Measurements from ENCODE around the gene ABITRAM. TPM values are rescaled to one million over a fixed set of nuclear protein-coding genes. Genes with fewer than 3 reads are reported as not detected.
"Not testable (repeated sequence)": the region's sequence is repeated elsewhere in the genome, so short reads cannot be mapped to it uniquely, and the experiment has no call there.

ABITRAM gene
- total RNA-seq, 8 experiments from 2014 or later, result 9.8 to 23.4 (median 15.4) TPM

DNA sequence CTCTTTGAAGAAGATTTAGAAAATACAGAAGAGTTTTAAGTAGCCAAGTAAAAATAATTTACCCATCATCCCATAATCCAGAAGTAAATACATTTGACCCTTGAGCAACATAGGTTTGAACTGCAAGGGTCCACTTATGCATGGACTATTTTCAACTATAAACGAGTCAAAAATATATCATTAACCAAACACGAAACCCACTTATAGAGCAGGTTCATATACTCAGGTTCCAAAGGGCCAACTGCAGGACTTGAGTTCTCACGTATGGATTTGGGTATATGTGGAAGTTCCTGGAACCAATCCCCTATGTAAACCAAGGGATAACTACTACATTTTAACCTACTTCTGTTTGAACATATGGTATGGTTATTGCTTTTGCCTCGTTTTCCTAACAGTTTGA, 5.8 kb downstream of the ABITRAM start:
- ATAC-seq (replicated peaks in 6 of 8), result no peak
- Histone ChIP-seq H3K4me1 (replicated peaks in 1 of 2) (peaks cover 5 to 11% of the 10 kb centered on the region in 2 donors), H3K4me3 (no peak overlapping the region), H3K27ac (no peak overlapping the region)
- WGBS, 10 experiments, result 43 to 100% (median 90%) methylated on average over 1 to 4 of the region's 4 CpGs; no CpG with 5 or more reads in 2 of the 10 experiments
- in situ Hi-C loops (cut with MboI; ENCODE audit: low pct_unique_long_range_greater_than_20kb in 2 of 9, low sequenced_read_pairs in 9 of 9, unreplicated experiment in 9 of 9), result no loop called here

DNA sequence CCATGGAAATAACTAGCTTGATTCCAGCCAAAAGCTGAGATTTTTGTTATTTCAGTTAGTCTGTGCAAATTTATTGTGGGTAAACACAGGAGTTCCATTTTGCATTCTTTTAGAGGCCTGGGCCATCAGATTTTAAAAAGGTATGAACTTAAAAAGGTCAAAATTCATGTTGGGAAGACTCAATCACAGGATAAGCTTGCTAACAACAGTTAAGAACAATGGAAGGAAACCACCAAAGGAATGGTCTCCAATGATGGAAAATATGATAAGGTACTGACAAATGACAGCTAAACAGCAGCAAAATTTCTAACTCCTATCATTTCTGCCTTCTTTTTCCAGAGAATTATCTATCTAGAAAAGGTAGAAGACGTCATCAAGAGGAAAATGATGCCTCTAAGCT, 16.0 kb downstream of the ABITRAM start:
- H3K4me1 ChIP-seq (replicated peaks in 1 of 2), result no peaks in the 10 kb centered on the region
- no peak overlapping the region for H3K27ac ChIP-seq
- WGBS, 10 experiments, result 86 to 100% (median 100%) methylated on average over 1 of the region's 1 CpG; no CpG with 5 or more reads in 2 of the 10 experiments
- no peak for ATAC-seq (replicated peaks in 6 of 8)
- in situ Hi-C loops (cut with MboI; ENCODE audit: low pct_unique_long_range_greater_than_20kb in 2 of 9, low sequenced_read_pairs in 9 of 9, unreplicated experiment in 9 of 9), result no loop called here
- H3K4me3 ChIP-seq, result no peak overlapping the region

DNA sequence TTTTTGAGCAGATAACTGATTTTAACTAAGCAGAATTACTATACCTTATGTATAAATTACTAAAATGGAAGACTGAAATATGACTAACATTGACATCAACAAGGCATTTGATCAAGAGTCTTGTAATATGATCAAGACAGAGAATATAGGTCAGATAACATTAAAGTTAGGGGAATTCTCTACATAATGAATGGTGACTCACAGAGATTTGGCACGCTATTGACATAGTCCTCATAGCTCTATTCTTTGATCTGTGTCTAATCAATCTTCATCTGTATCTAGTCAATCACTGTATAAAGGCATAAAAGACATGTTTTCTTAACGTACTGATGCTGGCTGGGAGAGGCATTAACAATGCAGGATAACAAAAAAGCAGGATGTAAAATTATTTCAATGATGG, 17.4 kb downstream of the ABITRAM start:
- in situ Hi-C loops (cut with MboI; ENCODE audit: low pct_unique_long_range_greater_than_20kb in 2 of 9, low sequenced_read_pairs in 9 of 9, unreplicated experiment in 9 of 9), result no loop called here
- WGBS, 10 experiments, result 0 to 100% (median 83%) methylated on average over 1 to 2 of the region's 2 CpGs
- ATAC-seq (replicated peaks in 6 of 8), result no peak
- Histone ChIP-seq H3K4me3 (no peak overlapping the region), H3K4me1 (replicated peaks in 1 of 2) (no peaks in the 10 kb centered on the region), H3K27ac (no peak overlapping the region)

DNA sequence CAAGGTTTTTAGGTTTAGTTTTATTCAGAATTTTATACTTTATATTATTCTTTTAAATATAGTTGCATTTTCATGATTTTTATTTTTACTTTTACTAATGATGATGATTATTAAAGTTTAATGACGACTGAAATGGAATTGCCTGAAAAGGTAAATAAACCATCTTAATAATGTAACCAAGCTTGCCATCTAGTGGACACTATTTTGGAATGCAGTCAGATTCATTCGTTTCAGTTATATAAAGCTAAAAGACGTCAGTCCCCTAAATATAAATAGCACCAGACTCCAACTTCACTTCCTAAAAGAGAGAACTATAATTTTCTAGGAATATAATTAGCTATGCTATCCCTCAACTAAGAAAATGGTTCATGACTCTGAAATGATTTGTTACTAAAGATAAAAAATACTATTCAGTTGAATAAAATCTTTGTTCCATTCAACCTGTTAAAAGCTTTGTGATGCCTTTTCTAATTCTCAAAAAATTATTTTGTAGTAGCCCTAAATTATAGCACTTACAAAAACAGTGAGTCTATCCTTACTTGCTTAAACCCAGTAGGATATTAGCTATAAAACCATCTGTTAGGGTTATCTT, 19.9 kb downstream of the ABITRAM start:
- no peak overlapping the region for H3K4me3 ChIP-seq
- H3K4me1 ChIP-seq (replicated peaks in 1 of 2), result no peaks in the 10 kb centered on the region
- WGBS, 10 experiments, result 0 to 53% (median 20%) methylated on average over 2 to 3 of the region's 3 CpGs
- no peak overlapping the region for H3K27ac ChIP-seq
- in situ Hi-C loops (cut with MboI; ENCODE audit: low pct_unique_long_range_greater_than_20kb in 2 of 9, low sequenced_read_pairs in 9 of 9, unreplicated experiment in 9 of 9), result no loop called here
- ATAC-seq (replicated peaks in 6 of 8), result peak in 2 of 8 experiments; percentile 18 to 35

DNA sequence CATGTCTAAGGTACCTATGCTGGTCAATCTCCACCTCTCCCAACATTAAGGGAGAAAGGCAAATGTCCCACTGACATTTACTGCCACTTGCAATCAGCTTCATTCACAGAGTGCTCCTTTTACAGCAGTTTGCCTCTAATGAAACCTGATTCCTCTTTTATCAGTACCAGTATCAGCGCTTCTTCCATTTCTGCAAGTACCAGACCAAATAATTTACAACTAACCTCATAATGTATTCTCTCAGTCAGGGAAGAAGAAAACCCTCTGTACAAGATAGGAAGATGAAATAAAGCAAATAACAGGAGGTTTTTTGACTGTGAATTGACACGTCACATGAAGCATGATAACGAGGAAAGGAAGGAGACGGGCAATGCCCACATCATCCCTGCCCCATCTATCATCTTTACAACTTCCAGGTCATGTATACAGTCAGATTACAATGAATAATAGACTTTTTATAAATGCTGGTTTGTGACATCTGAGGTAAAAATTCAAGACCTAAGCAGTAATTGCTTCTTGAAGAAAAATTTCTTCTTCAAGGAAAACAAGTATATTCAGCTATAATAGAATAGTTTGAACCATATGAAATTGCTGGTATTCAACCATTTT, 21.9 kb downstream of the ABITRAM start:
- Histone ChIP-seq H3K4me3 (no peak overlapping the region), H3K27ac (no peak overlapping the region), H3K4me1 (replicated peaks in 1 of 2) (no peaks in the 10 kb centered on the region)
- 44 to 100% (median 85%) methylated on average over 1 to 4 of the region's 4 CpGs; no CpG with 5 or more reads in 2 of the 10 experiments for WGBS, 10 experiments
- ATAC-seq (replicated peaks in 6 of 8), result peak in 3 of 8 experiments; percentile 37 to 50 (median 41)
- in situ Hi-C loops (cut with MboI; ENCODE audit: low pct_unique_long_range_greater_than_20kb in 2 of 9, low sequenced_read_pairs in 9 of 9, unreplicated experiment in 9 of 9), result no loop called here

DNA sequence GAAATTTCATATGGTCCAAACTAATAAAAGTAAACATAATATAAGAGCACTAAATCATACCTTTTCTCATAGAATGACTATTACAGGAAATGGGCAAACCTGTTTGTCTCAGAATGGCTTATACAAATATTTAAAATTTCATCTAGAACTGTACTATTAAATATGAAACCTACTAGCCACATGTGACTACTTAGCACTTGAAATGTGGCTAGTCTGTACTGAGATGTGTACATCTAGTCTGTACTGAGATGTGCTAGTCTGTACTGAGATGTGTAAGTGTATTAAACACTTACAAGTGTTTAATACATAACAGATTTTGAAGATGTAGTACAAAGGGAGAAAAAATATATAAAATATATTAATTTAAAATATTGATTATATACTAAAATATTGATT, 22.4 kb downstream of the ABITRAM start:
- in situ Hi-C loops (cut with MboI; ENCODE audit: low pct_unique_long_range_greater_than_20kb in 2 of 9, low sequenced_read_pairs in 9 of 9, unreplicated experiment in 9 of 9), result no loop called here
- no peak for ATAC-seq (replicated peaks in 6 of 8)

DNA sequence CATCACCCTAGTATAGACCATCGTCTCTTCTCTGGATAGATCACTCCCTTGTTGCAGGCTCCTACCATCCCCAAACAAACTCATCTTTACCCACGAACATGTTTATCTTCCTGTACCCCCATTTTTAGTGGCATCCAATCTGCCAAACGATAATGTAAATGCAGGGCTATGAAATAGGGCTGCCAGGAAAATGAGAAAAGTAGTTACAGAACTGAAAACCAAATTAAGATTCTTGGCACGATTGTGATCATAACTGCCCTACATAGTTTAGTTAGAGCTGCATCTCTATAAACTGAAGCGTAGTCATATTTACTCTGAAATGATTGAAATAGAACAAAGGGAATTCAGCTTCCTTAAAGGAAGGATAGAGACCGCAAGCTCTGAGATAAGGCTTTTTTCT, 26.1 kb downstream of the ABITRAM start:
- Histone ChIP-seq H3K4me3 (no peak overlapping the region), H3K27ac (no peak overlapping the region), H3K4me1 (replicated peaks in 1 of 2) (no peaks in the 10 kb centered on the region)
- WGBS, 10 experiments, result 60 to 100% (median 78%) methylated on average over 1 to 6 of the region's 6 CpGs
- ATAC-seq (replicated peaks in 6 of 8), result no peak
- in situ Hi-C loops (cut with MboI; ENCODE audit: low pct_unique_long_range_greater_than_20kb in 2 of 9, low sequenced_read_pairs in 9 of 9, unreplicated experiment in 9 of 9), result no loop called here

More for the DNA sequence above, 22.4 kb downstream of the ABITRAM start:
- no peak overlapping the region for H3K4me3 ChIP-seq
- no peak overlapping the region for H3K27ac ChIP-seq
- no peaks in the 10 kb centered on the region for H3K4me1 ChIP-seq (replicated peaks in 1 of 2)

DNA sequence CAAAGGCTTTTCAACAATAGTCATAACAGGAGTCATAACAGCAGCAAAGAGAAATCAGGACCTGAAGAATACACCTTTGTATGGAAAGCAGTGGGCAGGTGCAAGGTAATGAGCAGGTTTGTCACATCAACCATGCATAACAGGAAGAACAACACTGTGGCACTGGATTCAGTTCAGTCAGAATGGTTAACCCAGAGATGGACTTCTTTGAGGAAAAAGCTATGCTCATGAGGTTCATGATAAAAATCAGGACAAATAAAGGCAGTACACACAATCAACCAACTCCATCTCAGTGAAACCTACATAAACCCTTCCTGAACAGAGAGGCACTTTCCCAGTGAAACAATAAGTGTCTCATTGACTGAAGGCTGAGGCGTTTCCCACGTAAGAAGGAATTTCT, 27.0 kb downstream of the ABITRAM start:
- Histone ChIP-seq H3K27ac (no peak overlapping the region), H3K4me1 (replicated peaks in 1 of 2) (no peaks in the 10 kb centered on the region), H3K4me3 (no peak overlapping the region)
- 82 to 100% (median 100%) methylated on average over 1 to 2 of the region's 2 CpGs; no CpG with 5 or more reads in 4 of the 10 experiments for WGBS, 10 experiments
- ATAC-seq (replicated peaks in 6 of 8), result no peak
- in situ Hi-C loops (cut with MboI; ENCODE audit: low pct_unique_long_range_greater_than_20kb in 2 of 9, low sequenced_read_pairs in 9 of 9, unreplicated experiment in 9 of 9), result no loop called here

DNA sequence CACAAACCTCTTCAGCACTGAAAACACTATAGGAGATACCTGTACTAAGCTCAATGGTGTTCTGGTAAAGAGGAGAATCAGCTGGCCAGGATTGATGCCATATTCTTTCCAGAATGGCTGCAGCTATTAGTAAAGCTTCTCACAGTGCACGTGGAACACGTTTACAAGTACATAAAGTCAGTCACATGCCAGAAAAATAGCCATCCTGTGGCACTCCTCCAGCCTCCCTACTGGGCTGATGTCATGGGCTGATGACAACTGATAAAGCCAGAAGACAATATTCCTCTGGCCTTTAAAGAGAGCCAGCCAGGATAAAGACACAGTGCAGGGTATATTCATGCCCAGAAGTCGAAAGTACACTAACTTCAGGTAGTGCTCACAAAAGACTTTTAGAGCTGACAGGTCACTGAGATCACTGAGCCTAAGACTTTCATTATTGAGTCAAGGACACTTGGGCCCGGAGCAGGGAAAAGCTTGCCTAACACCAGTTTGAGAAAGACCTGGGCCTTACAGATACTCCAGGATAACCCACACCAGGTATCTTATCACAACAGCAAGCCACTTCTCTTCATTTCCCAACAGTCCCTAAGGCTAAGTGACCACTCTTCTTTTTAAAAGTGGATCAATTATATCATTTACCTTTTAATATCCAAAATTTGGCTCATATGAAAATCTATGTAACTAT, 29.4 kb downstream of the ABITRAM start:
- in situ Hi-C loops (cut with MboI; ENCODE audit: low pct_unique_long_range_greater_than_20kb in 2 of 9, low sequenced_read_pairs in 9 of 9, unreplicated experiment in 9 of 9), result no loop called here
- no peaks in the 10 kb centered on the region for H3K4me1 ChIP-seq (replicated peaks in 1 of 2)
- WGBS, 10 experiments, result 7 to 82% (median 65%) methylated on average over 2 to 4 of the region's 4 CpGs; no CpG with 5 or more reads in 4 of the 10 experiments
- H3K27ac ChIP-seq, result no peak overlapping the region
- ATAC-seq (replicated peaks in 6 of 8), result peak in 2 of 8 experiments; percentile 48 to 59
- H3K4me3 ChIP-seq, result no peak overlapping the region

DNA sequence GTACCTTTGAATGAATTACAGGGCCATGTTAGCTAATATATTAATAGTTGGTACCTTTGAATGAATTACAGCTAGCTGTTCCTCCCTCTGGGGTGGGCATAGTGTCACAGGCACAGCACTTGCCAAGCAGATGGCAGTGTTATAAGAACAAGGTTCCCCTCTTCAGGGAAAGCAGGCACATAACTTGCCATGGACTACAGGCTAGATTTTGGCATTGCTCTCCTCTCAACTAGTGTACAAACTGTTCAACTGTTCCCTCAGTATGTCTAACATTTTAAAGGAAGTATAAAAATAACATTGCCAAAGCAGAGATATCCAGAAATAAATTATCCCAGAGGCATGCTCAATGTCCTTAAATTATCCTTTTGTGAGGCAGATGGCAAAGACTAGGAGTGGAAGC, 33.7 kb downstream of the ABITRAM start:
- in situ Hi-C loops (cut with MboI; ENCODE audit: low pct_unique_long_range_greater_than_20kb in 2 of 9, low sequenced_read_pairs in 9 of 9, unreplicated experiment in 9 of 9), result no loop called here
- no peaks in the 10 kb centered on the region for H3K4me1 ChIP-seq (replicated peaks in 1 of 2)
- no peak overlapping the region for H3K4me3 ChIP-seq
- ATAC-seq (replicated peaks in 6 of 8), result no peak
- H3K27ac ChIP-seq, result no peak overlapping the region

DNA sequence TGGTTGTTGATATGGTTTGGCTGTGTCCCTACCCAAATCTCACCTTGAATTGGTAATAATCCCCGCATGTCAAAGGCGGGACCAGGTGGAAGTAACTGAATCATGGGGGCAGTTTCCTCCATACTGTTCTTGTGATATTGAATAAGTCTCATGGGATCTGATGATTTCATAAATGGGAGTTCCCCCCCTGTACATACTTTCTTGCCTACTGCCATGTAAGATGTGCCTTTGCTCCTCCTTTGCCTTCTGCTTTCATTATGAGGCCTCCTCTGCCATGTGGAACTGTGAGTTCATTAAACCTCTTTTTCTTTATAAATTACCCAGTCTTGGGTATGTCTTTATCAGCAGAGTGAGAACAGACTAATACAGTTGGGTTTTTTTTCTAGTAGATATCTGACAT, 37.2 kb downstream of the ABITRAM start:
- H3K27ac ChIP-seq; ATAC-seq (replicated peaks in 6 of 8); H3K4me1 ChIP-seq (replicated peaks in 1 of 2); in situ Hi-C loops (cut with MboI; ENCODE audit: low pct_unique_long_range_greater_than_20kb in 2 of 9, low sequenced_read_pairs in 9 of 9, unreplicated experiment in 9 of 9); H3K4me3 ChIP-seq: not testable (repeated sequence)
- 75 to 100% (median 100%) methylated on average over 1 to 2 of the region's 2 CpGs; no CpG with 5 or more reads in 3 of the 10 experiments for WGBS, 10 experiments

DNA sequence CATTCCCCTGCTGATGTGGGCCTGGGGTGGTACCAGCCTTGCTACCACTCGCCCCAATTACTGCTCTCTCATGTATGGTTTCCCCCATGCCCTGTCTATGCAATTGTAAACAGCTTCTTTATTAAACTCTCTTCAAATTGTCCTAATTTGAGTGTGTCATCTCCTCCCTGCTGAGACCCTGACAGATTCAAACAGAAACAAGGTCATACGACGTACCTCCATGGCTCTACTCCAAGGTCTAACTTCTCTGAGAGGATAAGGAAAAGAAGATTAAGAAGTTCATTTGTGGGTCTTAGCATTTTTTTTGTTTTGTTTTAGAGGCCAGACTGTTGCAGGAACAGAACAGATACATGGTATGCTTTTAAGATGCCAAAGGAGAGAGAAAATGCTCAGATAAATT, 38.0 kb downstream of the ABITRAM start:
- WGBS, 10 experiments, result 57 to 100% (median 95%) methylated on average over 1 to 3 of the region's 3 CpGs
- H3K4me1 ChIP-seq (replicated peaks in 1 of 2), result no peaks in the 10 kb centered on the region
- in situ Hi-C loops (cut with MboI; ENCODE audit: low pct_unique_long_range_greater_than_20kb in 2 of 9, low sequenced_read_pairs in 9 of 9, unreplicated experiment in 9 of 9), result no loop called here
- H3K4me3 ChIP-seq, result no peak overlapping the region
- ATAC-seq (replicated peaks in 6 of 8), result no peak
- H3K27ac ChIP-seq, result no peak overlapping the region

DNA sequence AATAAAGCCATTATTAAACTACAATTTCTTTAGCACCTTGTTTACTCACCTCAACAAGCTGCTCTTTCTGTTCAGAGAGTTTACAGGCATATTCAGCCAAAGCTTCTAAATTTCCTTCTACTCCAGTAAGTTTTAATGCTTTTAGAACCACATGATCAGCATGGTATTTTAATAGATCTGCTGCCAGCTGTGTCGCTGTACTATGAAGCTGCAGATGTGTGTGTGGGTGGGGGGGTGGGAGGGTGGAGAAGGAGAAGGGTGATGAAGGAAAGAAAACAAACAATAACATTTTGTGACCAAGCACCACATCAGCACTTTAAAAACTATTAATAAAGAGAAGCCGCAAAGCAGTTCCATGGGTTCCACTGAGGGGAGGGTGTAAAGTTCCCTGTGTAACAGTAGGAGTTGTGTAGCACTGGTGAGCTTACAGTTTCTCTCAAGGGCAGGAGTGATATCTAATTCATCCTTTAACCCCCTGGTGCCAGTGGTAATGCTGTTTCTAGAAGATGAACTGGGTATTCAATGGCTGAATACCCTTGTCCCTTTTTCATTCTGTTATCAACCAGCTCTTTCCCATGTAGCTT, 38.5 kb downstream of the ABITRAM start:
- WGBS, 10 experiments, result 17 to 100% (median 83%) methylated on average over 1 to 2 of the region's 2 CpGs; no CpG with 5 or more reads in 5 of the 10 experiments
- in situ Hi-C loops (cut with MboI; ENCODE audit: low pct_unique_long_range_greater_than_20kb in 2 of 9, low sequenced_read_pairs in 9 of 9, unreplicated experiment in 9 of 9), result no loop called here
- Histone ChIP-seq H3K4me1 (replicated peaks in 1 of 2) (no peaks in the 10 kb centered on the region), H3K27ac (no peak overlapping the region), H3K4me3 (no peak overlapping the region)
- ATAC-seq (replicated peaks in 6 of 8), result peak in 2 of 8 experiments; percentile 57 to 92
